CD4-positive, alpha-beta T cell treated with Interleukin-12 subunit alpha and Interleukin-12 subunit beta, for 1 hour (primary cell): ENCODE results near the gene REEP6.
A peak's percentile ranks its signal among the peaks of the same experiment; 100 is the strongest.
"Not testable (repeated sequence)": the region's sequence is repeated elsewhere in the genome, so short reads cannot be mapped to it uniquely, and the experiment has no call there.

Source experiments
- DNase-seq: peaks from one replicate; pipeline ENCODE4 v3.0.0-alpha.2; 2020

REEP6 gene

GRCh38 chr19:1509602-1510441, 18.8 kb downstream of the REEP6 start:
- DNase-seq = no peak

DNA sequence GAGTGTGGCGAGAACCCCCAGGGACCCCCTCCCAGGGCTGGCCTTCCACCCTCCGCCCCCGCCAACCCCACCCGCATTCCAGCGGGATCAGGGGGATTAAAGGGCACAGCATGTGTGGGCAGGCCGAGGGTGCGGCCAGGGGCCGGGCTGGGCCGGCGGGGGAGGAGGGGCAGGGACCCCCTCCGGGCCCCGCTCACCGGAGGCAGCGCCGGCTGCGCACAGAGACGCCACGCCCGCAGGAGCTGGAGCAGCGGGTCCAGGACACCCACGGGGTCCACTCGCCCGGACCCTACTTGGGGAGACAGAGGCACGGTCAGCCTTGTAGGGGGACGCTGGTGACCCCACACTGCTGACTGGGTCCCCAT, 19.4 kb downstream of the REEP6 start:
- DNase-seq = no peak

DNA sequence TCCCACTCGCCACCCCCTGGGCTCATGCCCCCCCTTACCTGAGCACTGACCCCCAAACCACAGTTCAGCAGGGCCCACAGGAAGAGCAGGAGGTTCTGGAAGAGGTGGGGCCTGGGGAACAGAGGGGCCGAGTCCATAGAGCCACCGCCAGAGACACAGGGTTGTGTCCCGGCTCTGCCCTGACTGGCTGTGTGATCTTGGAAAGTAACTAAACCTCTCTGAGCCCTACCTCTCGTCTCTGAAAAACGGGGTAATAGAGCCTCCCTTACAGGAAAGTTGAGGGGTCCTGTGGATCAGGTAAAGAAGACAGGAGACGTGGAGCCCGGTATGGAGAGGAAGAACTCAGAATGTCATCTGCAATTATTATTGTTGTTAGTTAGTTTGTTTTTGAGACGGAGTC, 19.8 kb downstream of the REEP6 start:
- no peak for DNase-seq

DNA sequence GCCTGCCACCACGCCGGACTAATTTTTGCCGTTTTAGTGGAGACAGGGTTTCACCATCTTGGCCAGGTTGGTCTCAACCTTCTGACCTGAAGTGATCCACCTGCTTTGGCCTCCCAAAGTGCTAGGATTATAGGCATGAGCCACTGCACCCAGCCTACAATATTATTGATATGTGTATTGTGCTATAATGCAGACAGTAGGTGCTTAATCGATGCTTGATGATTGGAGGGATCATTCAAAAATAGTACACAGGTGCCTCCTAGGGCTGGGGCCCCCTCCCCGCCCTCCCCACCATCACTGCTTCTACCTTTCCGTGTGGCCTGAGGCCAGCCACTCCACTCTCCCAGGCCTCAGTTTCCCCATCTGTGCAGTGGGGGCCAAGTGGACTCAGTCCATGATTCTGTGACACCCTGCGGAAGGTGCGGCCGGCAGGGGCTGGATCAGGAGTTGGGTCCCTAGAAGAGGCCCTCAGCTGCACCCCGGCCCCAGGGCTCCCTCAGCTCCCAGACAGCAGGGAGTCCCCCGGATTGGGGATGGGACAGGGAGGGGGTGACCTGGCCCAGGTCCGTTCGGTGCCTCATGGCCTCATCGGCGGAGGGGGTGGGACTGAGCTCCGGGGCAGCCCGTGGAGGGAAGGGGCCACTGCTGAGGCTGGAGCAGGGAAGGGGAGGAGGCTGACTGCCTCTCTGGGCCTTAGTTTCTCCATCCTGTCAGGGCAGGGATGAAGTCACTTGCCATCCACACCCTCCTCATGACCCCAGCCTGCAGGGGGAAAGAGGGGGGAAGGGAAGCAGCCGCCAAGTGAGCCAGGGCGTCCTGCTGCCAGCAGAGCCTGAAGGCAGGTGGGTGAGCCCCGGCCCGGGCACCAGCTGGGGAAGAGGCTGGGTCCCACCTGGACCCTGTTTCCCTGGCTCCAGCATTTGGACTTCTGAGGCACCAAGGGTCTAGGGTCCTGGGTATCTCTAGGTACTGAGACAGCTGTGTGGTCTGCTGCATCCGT, 20.6 kb downstream of the REEP6 start:
- no peak for DNase-seq

DNA sequence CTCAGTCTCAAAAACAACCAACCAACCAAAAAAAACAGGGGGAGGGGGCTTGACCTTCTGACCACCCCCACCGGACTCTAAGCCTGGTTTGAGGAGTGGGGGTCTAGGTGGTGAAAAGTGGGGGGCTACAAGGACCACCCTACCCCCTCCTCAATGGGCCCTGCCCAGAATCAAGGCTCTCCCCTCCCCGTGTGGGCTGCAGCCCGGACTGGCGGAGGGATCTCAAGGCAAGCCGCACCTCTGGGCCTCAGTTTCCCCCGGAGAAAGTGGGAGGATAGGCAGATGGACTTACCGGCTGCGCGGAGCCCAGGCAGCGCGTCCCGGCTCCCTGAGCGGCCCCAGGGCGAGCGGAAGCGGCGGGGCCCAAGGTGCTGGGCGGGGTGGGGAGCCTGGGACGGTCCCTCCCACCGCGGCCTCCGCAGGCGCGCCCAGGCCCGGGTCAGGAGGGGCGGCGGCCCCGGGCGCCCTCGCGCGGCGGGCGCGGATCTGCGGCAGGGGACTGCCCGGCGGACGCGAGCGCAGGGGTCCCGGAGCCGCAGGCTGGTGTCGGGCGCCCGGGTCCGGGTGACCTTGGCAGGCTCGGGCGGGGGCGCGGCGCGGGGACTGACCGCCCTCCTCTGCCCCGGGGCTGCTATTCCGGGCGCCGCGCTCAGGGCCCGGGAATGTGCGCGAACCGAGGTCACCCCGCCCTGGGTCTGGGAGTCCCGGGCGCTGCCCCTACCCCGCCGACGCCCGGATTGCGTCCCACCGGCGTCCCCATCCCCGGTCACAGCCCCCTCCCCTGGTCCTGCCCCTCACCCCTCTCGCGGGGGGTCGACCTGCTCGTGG, 21.9 kb downstream of the REEP6 start, which contains the start of gene ADAMTSL5:
Gene ADAMTSL5 (minus strand): TSS at position 349 of the 828 bp plus-strand sequence. CDS start 2,076 bp downstream, outside the sequence.
- DNase-seq = peak; percentile 73

DNA sequence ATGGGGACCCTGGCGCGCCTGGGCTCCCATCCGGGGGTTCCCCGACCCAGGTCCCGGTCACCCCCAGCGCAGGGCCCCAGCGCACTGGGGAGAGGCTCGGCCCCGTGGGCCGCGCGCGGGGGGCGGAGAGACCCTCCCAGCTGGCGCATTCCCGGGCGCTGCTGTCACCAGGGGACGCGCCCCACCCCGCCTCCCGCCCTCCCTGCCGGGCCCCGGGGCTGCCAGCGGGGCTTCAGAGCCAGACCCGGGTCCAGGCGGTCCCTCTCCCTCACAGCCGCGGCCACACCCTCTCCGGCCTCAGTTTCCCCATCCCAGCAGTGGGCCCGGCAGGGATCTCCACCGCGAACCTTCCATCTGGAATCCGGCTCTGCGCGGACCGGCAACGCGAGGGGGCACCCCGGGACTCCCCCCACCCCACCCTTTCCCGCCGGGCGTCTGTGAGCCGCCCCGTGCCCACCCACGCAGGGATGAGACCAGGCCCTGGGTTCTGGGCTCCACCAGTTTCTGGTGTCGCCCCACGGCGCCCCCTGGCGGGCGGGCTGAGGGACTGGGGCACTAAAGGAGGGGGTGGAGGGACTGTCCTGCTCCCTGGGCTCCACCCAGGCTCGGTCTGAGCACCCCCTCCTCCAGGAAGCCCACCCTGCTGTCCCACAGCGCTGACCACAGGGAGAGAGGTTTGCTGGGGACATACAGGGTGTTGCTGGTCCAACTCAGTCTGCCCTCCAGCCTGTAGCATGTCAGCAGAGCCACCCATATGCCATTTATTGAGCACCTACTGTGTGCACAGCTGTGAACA, 22.7 kb downstream of the REEP6 start:
- DNase-seq = peak; percentile 72

- no peak for DNase-seq
These were observed 23.3 kb downstream of the REEP6 start for GRCh38 chr19:1514295-1514661.

GRCh38 chr19:1514986-1515721, 24.2 kb downstream of the REEP6 start:
- DNase-seq = no peak

GRCh38 chr19:1516395-1516753, 25.4 kb downstream of the REEP6 start:
- no peak for DNase-seq

GRCh38 chr19:1518471-1518870, 27.5 kb downstream of the REEP6 start:
- DNase-seq = no peak

- DNase-seq = not testable (repeated sequence)
These were observed 28.8 kb downstream of the REEP6 start for GRCh38 chr19:1519802-1520201.

GRCh38 chr19:1520203-1520780, 29.3 kb downstream of the REEP6 start:
- DNase-seq = no peak

GRCh38 chr19:1521636-1522035, 30.7 kb downstream of the REEP6 start:
- no peak for DNase-seq

- DNase-seq = no peak
These were observed 31.1 kb downstream of the REEP6 start for GRCh38 chr19:1522061-1522460.

DNA sequence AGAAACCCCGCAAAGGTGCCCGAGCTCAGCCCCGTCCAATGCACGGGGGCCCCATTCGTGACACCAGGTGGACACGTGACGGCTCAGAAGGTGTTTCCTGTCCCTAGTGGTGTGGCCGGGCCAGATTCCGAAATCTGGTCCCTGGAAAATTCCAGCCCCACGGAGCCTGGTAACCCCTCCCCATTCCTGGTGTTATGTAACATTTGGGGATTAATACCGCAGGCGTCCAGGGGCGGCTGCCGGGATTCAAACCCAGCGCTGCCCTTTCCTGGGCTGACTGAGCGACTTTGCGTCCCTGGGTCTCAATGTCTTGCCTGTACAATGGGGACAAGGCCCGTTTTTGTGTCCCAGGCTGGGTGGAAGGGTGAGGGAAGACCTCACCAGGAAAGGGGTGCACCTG, 31.9 kb downstream of the REEP6 start:
- no peak for DNase-seq

- DNase-seq = no peak
These were observed 32.7 kb downstream of the REEP6 start, which contains the start of gene PLK5 for GRCh38 chr19:1523412-1524286. PLK5 (plus strand) TSS chr19:1524077; CDS start chr19:1526997, 2,920 bp downstream.

GRCh38 chr19:1524287-1524971, 33.4 kb downstream of the REEP6 start:
- DNase-seq = no peak

DNA sequence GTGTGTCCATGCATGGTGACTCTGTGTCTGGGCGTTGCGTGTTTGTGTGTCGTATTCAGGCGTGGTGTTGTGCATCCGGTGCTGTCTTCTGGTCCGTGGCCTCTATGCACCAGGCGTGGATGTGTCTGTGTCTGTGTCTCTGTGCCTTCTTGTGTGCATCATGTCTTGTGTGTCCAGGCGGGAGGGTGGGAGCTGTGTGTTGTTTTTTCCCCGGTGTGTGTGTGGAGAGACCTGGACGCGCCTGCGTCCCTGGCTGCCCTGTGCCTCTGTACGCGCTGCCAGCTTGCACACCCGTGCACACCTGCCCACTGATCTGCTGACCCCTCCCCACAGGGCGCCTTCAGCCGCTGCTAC, 34.0 kb downstream of the REEP6 start:
- no peak for DNase-seq

- no peak for DNase-seq
These were observed 34.4 kb downstream of the REEP6 start for GRCh38 chr19:1525343-1525742.
